T-helper 9 cell (primary cell): ENCODE results near the gene PSME3.

Experiments
- DNase-seq: peaks from one replicate; pipeline ENCODE4 v3.0.0-alpha.2; 2020
- total RNA-seq, 2 donors: gene quantifications; one replicate each; lab custom pipeline; 2026; lab: John Stamatoyannopoulos, UW

The PSME3 gene
- total RNA-seq = 40.3 to 60.1 reads per million in 2 donors

DNA sequence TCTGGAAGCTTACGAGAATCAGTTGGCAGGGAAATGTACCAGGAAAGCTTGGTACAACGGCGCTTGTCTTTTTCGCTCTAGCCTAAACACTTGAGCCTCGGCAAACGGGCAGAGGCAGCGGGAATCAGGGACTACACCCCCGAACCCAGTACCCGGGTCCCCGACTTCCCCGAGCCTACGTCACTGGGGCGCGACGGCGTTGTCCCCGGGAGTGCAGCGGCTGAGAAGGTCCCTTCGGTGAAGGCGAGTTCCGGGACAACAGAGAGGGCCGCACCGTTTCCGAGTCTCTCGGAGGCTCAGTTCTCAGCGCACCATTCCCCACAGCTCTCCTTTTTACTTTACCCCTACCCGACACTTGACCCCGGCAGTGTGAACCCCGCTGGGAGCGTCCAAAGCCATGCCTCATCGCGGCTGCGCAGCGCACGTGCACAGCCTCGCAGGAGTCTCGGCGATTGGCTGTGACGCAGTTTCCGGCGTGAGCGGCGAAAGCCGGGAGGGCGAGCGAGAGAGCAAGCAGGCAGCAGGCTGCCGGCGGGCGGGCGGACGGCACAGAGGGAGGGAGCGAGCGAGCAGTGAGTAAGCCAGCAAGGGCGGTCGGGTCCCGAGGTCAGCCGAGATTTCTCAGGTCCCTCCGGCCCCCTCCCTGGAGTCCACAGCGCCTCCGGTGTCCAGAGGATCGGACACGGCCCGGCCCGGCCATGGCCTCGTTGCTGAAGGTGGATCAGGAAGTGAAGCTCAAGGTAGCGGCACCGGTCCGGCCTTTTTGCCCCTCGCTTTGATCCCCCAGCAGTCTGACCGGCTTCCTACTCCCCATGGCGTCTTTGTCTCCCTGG, at the start of gene PSME3:
PSME3 (plus strand) TSS at position 464 of the 833 bp plus-strand sequence; CDS start at position 699, 235 bp downstream.
- peak; percentile 84 for DNase-seq

DNA sequence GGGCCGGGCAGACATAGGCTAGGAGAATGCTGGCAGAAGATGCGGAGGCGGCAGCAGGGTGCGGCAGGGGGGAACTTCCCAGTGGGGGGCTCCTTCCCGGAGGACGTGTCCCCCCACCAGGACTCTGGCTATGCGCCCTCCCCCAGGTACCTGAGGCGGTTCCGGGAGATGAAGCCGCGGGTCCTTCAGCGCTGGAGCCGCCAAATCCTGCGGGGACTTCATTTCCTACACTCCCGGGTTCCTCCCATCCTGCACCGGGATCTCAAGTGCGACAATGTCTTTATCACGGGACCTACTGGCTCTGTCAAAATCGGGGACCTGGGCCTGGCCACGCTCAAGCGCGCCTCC, 49.4 kb upstream of the PSME3 start:
- DNase-seq = no peak

DNA sequence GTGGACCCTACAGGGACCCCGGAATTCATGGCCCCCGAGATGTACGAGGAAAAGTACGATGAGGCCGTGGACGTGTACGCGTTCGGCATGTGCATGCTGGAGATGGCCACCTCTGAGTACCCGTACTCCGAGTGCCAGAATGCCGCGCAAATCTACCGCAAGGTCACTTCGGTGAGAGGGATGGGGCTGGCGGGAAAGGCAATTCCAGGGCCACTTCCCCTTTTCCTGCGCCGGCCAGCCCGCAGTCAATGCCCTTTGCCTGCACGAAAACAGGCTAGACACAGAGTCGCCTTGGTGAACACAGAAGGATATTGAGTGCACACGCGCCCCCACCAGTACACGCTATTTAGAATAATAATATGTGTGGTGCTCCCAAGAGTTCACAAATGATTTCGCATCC, 48.8 kb upstream of the PSME3 start:
- DNase-seq = no peak

- DNase-seq = no peak
Observed at GRCh38 chr17:42784811-42785592, 48.2 kb upstream of the PSME3 start.

DNA sequence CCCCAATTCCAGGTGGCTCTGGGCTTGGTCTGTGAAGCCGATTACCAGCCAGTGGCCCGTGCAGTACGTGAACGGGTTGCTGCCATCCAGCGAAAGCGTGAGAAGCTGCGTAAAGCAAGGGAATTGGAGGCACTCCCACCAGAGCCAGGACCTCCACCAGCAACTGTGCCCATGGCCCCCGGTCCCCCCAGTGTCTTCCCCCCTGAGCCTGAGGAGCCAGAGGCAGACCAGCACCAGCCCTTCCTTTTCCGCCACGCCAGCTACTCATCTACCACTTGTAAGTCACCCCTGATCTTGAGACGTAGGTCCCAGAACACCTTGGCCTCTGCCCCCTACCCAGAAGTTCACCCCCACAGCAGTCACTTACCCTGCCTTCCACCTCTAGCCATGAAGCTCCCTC, 45.9 kb upstream of the PSME3 start:
- no peak for DNase-seq

- DNase-seq = no peak
Observed at GRCh38 chr17:42791948-42792347, 41.2 kb upstream of the PSME3 start.

DNA sequence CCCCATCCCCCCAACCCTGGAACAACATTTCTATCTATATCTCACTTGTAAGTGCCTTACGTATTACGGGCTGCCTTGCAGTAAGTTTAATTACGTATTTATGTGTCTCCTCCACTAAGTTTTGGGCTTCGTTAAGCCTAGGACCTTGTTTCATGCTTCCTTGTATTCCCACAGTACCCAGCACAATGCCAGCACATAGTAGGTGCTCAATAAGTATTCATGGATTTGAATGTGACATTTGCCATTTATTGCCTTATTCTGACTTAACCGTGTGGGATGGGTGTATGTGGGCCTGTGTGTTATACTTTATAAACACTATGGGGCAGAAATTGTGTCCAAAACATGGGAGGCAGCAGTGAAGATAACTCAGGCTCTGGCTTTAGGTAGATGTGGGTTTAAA, 40.7 kb upstream of the PSME3 start:
- no peak for DNase-seq

GRCh38 chr17:42795061-42795460, 38.1 kb upstream of the PSME3 start:
- DNase-seq = no peak

DNA sequence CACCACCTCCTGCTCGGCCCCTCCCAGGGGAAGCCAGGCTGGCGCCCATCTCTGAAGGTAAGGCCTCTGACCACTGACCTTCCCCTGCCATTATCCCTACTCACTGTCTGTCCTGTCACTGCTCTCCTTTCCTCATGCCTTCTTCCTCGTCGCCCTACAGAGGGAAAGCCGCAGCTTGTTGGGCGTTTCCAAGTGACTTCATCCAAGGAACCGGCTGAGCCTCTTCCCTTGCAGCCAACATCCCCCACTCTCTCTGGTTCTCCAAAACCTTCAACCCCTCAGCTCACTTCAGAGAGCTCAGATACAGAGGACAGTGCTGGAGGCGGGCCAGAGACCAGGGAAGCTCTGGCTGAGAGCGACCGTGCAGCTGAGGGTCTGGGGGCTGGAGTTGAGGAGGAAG, 37.7 kb upstream of the PSME3 start:
- DNase-seq = no peak

DNA sequence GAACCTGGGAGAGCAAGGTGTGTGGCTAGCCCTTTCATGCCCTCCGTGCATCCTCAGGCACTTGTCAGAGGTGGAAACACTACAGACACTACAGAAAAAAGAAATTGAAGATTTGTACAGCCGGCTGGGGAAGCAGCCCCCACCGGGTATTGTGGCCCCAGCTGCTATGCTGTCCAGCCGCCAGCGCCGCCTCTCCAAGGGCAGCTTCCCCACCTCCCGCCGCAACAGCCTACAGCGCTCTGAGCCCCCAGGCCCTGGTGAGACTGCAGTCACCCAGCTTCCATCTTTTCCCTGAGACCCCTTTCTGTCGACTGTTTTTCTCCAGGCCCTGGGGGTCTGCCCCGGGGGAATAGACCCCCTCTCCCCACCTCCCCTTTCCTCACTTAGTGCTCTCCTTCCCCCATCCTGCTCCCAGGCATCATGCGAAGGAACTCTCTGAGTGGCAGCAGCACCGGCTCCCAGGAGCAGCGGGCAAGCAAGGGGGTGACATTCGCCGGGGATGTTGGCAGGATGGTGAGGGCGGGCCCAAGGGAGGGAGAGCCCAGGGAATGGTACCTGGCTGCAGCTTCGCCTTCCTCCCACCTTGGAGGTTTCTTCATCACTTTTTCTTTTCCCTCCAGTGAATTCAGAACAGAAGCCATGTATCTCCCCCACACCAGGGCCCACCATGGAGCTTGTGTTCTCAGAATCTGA, 37.0 kb upstream of the PSME3 start:
- DNase-seq = no peak

DNA sequence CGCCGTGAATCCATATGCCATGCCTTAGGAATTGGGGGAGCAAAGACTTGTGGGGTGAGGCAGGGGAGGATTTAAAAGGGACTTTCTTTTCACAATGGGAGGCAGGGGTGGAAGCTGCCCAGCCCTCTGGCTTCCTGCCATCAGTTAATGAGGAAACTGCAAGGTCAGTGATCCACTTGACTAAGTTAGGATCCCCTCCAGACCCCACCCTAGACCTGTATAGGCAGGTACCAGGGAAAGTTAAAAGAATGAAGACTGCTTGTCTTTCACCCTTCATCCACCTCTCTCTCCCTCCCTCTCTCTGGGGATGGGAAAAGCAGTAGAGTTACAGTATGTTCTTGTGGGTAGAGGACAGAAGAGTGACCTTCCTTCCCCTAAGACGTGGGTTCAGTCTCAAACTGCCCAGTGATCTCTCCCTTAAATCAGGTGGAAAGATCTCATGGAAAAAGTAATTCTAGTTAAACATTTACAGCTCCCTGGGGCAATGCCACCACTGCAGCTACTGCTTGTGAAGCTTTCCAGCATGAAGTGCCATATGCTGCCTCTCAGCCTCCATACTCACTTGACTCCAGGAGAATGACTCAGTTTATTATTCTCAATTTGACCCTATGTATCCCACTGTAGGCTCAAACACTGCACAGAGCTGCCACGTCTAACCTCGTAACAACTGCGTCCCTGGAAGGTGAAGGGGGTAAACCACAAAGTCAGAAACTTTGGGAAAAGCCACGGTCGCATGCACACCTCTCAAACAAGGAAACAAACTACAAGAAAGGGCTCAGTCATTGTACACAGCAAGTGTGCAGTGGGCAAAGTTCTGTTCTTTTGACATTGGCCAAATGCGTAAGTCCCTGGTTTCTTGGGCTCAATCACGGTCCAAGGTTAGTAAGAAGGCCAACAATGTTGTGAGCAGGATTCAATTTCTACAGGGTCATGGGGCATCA, 35.9 kb upstream of the PSME3 start:
- no peak for DNase-seq

- DNase-seq = no peak
Observed at GRCh38 chr17:42798011-42798382, 35.2 kb upstream of the PSME3 start.

DNA sequence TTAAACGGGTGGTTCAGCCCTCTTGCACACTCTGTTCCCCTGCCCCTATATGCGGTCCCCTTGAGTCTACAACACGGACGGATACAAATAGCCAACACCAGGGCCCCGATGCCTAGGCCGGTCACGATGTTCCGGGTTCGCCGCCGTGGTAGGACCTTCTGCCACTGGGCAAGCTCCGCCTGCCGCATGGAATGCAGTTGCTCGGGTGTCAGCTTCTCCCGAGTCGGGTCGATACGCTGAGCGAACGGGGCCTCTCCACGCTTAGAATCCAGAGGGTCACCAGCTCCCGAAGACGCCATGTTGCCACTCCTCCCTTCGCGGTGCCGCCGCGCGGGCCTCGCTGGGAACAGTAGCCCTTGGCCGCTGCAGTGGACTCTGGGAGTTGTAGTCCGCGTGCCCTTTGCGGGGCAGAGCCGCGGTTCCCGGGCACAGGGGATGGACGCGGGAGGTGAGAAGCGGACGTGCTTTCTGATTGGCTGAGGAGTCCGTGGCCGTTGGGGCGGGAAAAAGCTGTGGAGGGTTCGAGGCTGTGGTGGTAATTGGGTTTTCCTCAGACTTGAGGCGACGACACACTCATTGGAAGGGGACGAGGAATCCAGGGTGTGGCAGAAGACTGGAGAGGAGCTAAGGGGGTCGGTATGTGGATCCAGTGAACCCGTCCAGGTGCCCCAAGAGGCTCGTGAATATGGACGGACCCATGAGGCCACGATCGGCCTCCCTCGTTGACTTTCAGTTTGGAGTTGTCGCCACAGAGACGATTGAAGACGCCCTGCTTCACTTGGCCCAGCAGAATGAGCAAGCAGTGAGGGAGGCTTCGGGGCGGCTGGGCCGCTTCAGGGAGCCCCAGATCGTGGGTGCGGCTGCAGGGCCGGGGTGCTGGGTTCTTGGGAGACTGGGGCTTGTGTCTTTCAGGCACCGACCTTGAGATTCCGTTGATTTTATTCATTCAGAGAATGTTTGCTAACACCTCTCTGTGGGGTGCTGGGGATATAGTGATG, 34.5 kb upstream of the PSME3 start, which contains the start of the genes CNTD1 and COA3:
CNTD1 (plus strand) TSS at position 479 of the 998 bp plus-strand sequence; CDS start at position 686, 207 bp downstream.
COA3 (minus strand) TSS at position 322 of the 998 bp plus-strand sequence; CDS start at position 299, 23 bp downstream.
- peak; percentile 60 for DNase-seq

- no peak for DNase-seq
Observed at GRCh38 chr17:42803074-42803883, 29.9 kb upstream of the PSME3 start.

DNA sequence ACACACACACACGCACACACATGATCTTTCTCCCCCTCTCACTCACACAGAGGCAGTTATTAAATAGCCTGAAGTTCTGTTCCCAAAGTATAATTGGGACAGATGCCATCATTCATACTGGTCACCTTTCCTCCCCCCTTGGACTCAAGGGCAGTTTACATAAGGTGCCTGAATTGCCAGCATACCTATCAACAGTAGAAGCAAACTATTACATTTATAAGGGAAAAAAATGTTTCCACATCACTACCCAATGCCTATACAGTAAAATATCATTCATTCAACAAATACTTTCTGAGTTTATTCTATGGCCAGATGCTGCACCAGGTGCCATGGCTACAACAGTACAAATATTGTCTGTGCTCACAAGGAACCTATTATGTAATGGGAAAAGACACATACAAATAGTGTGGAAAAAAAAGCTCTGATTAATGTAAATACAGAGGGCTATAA, 28.3 kb upstream of the PSME3 start:
- no peak for DNase-seq

- no peak for DNase-seq
Observed at GRCh38 chr17:42806249-42806648, 26.9 kb upstream of the PSME3 start.

DNA sequence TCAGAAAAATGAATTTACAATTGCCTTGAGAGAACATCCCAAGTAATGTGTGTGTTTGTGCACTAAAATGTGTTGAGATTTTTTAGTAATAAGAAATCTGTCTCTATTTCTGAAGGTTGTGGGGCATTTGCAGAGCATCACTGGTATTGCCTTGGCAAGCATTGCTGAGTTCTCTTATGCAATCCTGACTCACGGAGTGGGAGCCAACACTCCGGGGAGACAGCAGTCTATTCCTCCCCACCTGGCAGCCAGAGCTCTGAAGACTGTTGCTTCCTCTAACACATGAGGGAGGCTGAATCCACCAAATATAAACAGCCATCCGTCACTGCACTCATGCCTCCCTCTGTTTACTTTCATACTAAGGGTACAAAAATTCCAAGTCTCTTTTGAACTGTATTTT, 23.9 kb upstream of the PSME3 start:
- no peak for DNase-seq

- DNase-seq = no peak
Observed at GRCh38 chr17:42814633-42815399, 18.4 kb upstream of the PSME3 start.

DNA sequence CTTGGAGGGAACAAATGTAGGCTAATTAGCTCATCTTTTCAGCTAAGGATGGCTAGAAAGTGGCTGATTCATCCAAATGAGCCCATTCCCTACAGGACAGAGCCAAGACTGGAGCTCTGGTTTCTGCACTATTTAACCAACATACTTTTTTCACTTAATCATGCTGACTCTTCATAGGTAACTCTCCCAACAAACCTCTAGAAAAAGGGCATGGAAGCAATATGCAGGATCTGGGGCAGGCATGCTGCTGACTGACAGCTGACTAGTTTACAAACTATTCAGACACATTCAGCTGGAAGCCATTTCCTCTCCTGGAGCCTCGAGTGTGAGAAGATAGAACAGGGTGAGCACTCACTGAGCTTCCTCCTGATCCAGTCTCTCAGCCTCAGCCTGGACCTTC, 15.3 kb upstream of the PSME3 start:
- DNase-seq = no peak
